HepG2 (cell line): ENCODE measurements around the gene PP2D1. TPM values are rescaled to one million over a fixed set of nuclear protein-coding genes. Genes with fewer than 3 reads are reported as not detected.

Source experiments
- AHDC1 ChIP-seq: sonication (generic); formaldehyde crosslinking; IDR thresholded peaks from 2 replicates; pipeline ENCODE4 v1.5.1; 2020; ENCODE audit warnings: mild to moderate bottlenecking, missing genetic modification reagents, borderline replicate concordance
- CBX1 ChIP-seq: IDR thresholded peaks from one replicate; pipeline ENCODE4 v1.6.1; 2016; ENCODE audit warnings: antibody characterized with exemption, low read depth
- PLSCR1 ChIP-seq: sonication (generic); formaldehyde crosslinking; IDR thresholded peaks from 2 replicates; pipeline ENCODE4 v1.5.0; 2020; ENCODE audit warnings: missing genetic modification reagents, mild to moderate bottlenecking, borderline replicate concordance
- RNF219 ChIP-seq: sonication (generic); formaldehyde crosslinking; IDR thresholded peaks from 2 replicates; pipeline ENCODE4 v1.5.0; 2020; ENCODE audit warnings: mild to moderate bottlenecking, missing genetic modification reagents
- TCF12 ChIP-seq, 2 experiments: fragments of 450-650 bp in 1 of 2; sonication (generic) in 1 of 2; formaldehyde crosslinking in 1 of 2; IDR thresholded peaks; 2 replicates each; pipeline versions ENCODE4 v1.6.1 to v1.8.0; 2017 to 2022; ENCODE audit warnings: antibody characterized with exemption in 1 of 2, mild to moderate bottlenecking in 1 of 2, missing genetic modification reagents in 1 of 2, moderate library complexity in 1 of 2
- ZNF160 ChIP-seq: sonication (generic); formaldehyde crosslinking; IDR thresholded peaks from 2 replicates; pipeline ENCODE4 v1.8.0; 2022; ENCODE audit warnings: mild to moderate bottlenecking, inconsistent platforms, missing genetic modification reagents
- ZNF512B ChIP-seq: sonication (generic); formaldehyde crosslinking; IDR thresholded peaks from 2 replicates; pipeline ENCODE4 v1.5.1; 2020; ENCODE audit warnings: missing genetic modification reagents, mild to moderate bottlenecking, borderline replicate concordance
- ZNF687 ChIP-seq: sonication (generic); formaldehyde crosslinking; IDR thresholded peaks from 2 replicates; pipeline ENCODE4 v1.5.1; 2020; ENCODE audit warnings: mild to moderate bottlenecking, missing genetic modification reagents, moderate library complexity
- polyA plus RNA-seq, 8 experiments: library from polyadenylated mRNA; depleted of rRNA in 3 of 8; stranded (reverse) in 7 of 8; unstranded in 1 of 8; fragments of >200 nt; fragmentation: Illumina TruSeq in 4 of 8; extraction: Trizol in 4 of 8; gene quantifications; 2 replicates each; pipeline versions ENCODE4 v1.2.1 to v1.2.3, GENCODE V29; 2011 to 2016; ENCODE audit warnings: low read depth in 4 of 8, missing spikeins in 1 of 8, mixed read lengths in 1 of 8; ENCODE audit not compliant: insufficient read depth in 1 of 8
- total RNA-seq, 5 experiments: library from RNA; depleted of rRNA; stranded (reverse); fragments of >200 nt; fragmentation: Illumina TruSeq; extraction: Trizol; gene quantifications; 2 replicates each; pipeline ENCODE4 v1.2.3, GENCODE V29; 2016; ENCODE audit warnings: low read depth in 1 of 5
- TF ChIP-seq, protein P1 (sequence below): sonication (generic); formaldehyde crosslinking; IDR thresholded peaks from 2 replicates; pipeline ENCODE4 v1.4.0; 2020; ENCODE audit warnings: missing genetic modification reagents, low read depth, mild to moderate bottlenecking, borderline replicate concordance

The PP2D1 gene
- total and polyA plus RNA-seq, 2 of the 13 experiments (the other 11 are each of a cell fraction or from before 2014, with no cell fraction given) = not detected

DNA sequence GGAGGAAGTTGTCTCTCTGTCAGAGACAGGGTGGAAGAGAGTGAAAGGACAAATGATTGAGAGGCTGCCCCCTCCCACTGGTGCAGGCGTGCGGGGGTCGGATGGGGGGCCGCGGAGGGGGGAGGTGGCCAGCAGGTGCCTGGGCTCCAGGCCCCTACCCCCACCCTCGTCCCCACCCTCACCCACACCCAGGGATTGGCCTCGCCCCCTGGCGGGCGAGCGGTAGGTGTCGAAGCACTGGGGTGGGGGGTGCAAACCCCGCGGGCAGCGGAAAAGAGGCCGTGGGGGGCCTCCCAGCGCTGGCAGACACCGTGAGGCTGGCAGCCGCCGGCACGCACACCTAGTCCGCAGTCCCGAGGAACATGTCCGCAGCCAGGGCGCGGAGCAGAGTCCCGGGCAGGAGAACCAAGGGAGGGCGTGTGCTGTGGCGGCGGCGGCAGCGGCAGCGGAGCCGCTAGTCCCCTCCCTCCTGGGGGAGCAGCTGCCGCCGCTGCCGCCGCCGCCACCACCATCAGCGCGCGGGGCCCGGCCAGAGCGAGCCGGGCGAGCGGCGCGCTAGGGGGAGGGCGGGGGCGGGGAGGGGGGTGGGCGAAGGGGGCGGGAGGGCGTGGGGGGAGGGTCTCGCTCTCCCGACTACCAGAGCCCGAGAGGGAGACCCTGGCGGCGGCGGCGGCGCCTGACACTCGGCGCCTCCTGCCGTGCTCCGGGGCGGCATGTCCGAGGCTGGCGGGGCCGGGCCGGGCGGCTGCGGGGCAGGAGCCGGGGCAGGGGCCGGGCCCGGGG lies 27.9 kb upstream of the PP2D1 start, which contains the start of gene KAT2B (continued):
- TF ChIP-seq RNF219 (CRISPR knock-in tag) (no peak), CBX1 (no peak), ZNF512B (CRISPR knock-in tag) (no peak), TCF12 (IDR thresholded peaks at IDR 0.05) (no peak), TCF12 (CRISPR knock-in tag; IDR thresholded peaks at IDR 0.05) (no peak), AHDC1 (CRISPR knock-in tag) (no peak), ZNF687 (CRISPR knock-in tag) (peak; percentile 38; the same call in 1 of the 2 replicates), ZNF160 (no peak), PLSCR1 (CRISPR knock-in tag) (no peak)
- TF ChIP-seq, protein P1, sequence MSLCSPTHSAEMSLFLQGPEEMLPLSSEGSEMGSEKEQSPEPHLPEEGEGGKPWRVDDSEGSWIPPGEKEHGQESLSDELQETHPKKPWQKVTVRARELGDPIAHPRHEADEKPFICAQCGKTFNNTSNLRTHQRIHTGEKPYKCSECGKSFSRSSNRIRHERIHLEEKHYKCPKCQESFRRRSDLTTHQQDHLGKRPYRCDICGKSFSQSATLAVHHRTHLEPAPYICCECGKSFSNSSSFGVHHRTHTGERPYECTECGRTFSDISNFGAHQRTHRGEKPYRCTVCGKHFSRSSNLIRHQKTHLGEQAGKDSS (CRISPR knock-in tag) = 0 out of 2 replicates have a peak, but pooled peaks have one; percentile 34
